ENCODE measurements around the gene MEIS1. TPM values are rescaled to one million over a fixed set of nuclear protein-coding genes. Genes with fewer than 3 reads are reported as not detected.

Gene MEIS1
- total RNA-seq, 1 experiment from 2014 or later: 4.1 TPM

DNA sequence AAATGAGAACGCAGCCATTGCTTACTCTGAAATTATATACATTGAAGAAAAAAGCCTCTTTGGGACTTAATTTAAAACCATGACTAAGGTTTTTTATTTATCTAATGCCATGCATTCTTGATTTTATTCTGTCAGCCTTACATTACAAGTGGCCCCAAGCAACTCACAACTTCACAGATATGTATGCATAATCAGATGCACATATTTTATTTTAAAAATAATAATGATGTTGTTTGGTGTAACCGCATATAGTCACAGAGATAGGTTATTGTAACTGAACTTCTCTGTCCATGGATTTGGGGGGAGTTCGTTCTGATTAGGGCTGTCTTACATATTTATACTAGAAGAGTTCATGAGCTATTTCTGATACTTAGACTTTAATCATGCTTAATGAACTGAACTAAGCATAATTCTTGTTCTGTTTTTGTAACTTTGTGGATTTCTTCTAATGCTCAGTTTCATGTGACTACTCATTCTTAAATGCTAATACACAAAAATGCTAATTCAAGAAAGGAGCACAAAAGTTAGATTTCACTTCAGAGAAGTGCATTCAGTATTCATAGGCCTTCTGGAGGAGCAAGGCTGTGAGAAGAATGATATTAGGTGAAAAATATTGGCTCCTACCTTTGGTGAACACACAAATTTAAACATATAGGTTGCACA, 26.2 kb downstream of the MEIS1 start:
- Histone ChIP-seq H3K4me2 (ENCODE audit: low read length) (no peak overlapping the region), H3K36me3 (ENCODE audit: low read depth, low read length) (no peaks in the 10 kb centered on the region), H2AFZ (ENCODE audit: low read length) (no peak overlapping the region), H3K4me3 (ENCODE audit: low read length) (no peak overlapping the region), H3K27me3 (ENCODE audit: low read length) (no peaks in the 10 kb centered on the region), H3K27ac (ENCODE audit: low read length) (no peak overlapping the region), H3K4me1 (ENCODE audit: insufficient read depth, low read length) (peaks cover 8% of the 10 kb centered on the region), H3K9ac (ENCODE audit: low read length) (no peak overlapping the region), H3F3A (ENCODE audit: low read length, unreplicated experiment) (no peaks in the 10 kb centered on the region), H4K20me1 (ENCODE audit: low read length) (no peaks in the 10 kb centered on the region), H3K79me2 (ENCODE audit: low read length) (no peaks in the 10 kb centered on the region), H3K9me2 (replicated peaks; ENCODE audit: low read length) (no peaks in the 10 kb centered on the region), H3K9me3 (ENCODE audit: low read length) (no peaks in the 10 kb centered on the region)
- TF ChIP-seq EZH2phosphoT487 (IDR thresholded peaks at IDR 0.05; ENCODE audit: borderline replicate concordance, low read length) (no peak), EZH2 (IDR thresholded peaks at IDR 0.05; ENCODE audit: low read length, unreplicated experiment) (no peak)
- TF ChIP-seq, protein P1, sequence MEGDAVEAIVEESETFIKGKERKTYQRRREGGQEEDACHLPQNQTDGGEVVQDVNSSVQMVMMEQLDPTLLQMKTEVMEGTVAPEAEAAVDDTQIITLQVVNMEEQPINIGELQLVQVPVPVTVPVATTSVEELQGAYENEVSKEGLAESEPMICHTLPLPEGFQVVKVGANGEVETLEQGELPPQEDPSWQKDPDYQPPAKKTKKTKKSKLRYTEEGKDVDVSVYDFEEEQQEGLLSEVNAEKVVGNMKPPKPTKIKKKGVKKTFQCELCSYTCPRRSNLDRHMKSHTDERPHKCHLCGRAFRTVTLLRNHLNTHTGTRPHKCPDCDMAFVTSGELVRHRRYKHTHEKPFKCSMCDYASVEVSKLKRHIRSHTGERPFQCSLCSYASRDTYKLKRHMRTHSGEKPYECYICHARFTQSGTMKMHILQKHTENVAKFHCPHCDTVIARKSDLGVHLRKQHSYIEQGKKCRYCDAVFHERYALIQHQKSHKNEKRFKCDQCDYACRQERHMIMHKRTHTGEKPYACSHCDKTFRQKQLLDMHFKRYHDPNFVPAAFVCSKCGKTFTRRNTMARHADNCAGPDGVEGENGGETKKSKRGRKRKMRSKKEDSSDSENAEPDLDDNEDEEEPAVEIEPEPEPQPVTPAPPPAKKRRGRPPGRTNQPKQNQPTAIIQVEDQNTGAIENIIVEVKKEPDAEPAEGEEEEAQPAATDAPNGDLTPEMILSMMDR (conservative IDR thresholded peaks at IDR 0.05; ENCODE audit: low read depth, low read length): no peak
- intact Hi-C loops (cut with micrococcal nuclease): no loop called here
- DNase-seq: no peak
- no TSS peak for BruUV-seq (replicated peaks)
- ChIA-PET CTCF (no interaction called here), POLR2A (ENCODE audit: unreplicated experiment) (no interaction called here)
- ATAC-seq: no peak

DNA sequence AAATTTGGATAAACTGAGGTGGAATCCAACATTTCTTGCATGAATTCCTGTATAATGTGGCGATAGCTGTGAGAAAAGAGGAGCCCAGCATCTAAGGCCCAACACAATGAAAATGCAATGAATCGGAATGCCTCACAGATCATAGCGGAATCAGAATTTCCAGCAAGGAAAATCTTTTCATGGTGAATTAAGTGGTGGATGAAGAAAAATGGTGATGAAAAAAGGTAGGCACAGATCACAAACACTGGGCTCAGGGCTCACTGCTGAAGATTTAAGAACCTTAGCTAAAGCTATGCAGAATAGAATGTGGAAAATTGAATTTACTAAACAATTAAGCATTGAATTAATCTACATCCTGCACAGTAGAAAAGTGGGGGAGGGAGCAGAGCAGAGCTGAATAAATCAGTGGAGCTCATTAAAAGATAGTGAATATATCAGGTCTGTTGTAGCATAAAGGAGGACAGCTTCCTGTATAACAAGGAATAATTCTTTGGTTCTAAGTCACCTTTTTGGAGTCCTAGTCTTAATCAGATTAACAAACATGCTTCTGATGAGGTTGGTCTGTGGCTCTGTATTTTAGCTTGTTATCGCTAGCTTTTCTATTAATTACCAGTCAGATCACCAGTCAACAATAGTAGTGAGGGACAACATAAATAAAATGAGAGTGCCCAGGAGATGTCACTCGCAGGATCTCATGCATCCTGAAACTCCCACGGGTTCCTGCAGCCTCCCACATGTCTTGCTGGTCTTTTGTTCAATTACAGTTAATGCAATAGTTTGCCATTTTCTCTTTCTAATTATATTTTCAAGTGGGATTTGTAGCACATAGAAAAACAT, 27.0 kb downstream of the MEIS1 start:
- intact Hi-C loops (cut with micrococcal nuclease): no loop called here
- H4K20me1 ChIP-seq (ENCODE audit: low read length): no peaks in the 10 kb centered on the region
- H2AFZ ChIP-seq (ENCODE audit: low read length): no peak overlapping the region
- no peaks in the 10 kb centered on the region for H3F3A ChIP-seq (ENCODE audit: low read length, unreplicated experiment)
- ChIA-PET POLR2A (ENCODE audit: unreplicated experiment) (no interaction called here), CTCF (no interaction called here)
- no peak overlapping the region for H3K9ac ChIP-seq (ENCODE audit: low read length)
- H3K4me2 ChIP-seq (ENCODE audit: low read length): no peak overlapping the region
- H3K36me3 ChIP-seq (ENCODE audit: low read depth, low read length): no peaks in the 10 kb centered on the region
- H3K27me3 ChIP-seq (ENCODE audit: low read length): no peaks in the 10 kb centered on the region
- no TSS peak for BruUV-seq (replicated peaks)
- H3K9me3 ChIP-seq (ENCODE audit: low read length): no peaks in the 10 kb centered on the region
- DNase-seq (no peak), ATAC-seq (no peak)
- H3K9me2 ChIP-seq (replicated peaks; ENCODE audit: low read length): no peaks in the 10 kb centered on the region
- no peak overlapping the region for H3K4me3 ChIP-seq (ENCODE audit: low read length)
- TF ChIP-seq, protein P1 (conservative IDR thresholded peaks at IDR 0.05; ENCODE audit: low read depth, low read length): no peak
- TF ChIP-seq EZH2phosphoT487 (IDR thresholded peaks at IDR 0.05; ENCODE audit: borderline replicate concordance, low read length) (no peak), EZH2 (IDR thresholded peaks at IDR 0.05; ENCODE audit: low read length, unreplicated experiment) (no peak)
- peaks cover under 1% of the 10 kb centered on the region for H3K4me1 ChIP-seq (ENCODE audit: insufficient read depth, low read length)
- no peaks in the 10 kb centered on the region for H3K79me2 ChIP-seq (ENCODE audit: low read length)
- no peak overlapping the region for H3K27ac ChIP-seq (ENCODE audit: low read length)

DNA sequence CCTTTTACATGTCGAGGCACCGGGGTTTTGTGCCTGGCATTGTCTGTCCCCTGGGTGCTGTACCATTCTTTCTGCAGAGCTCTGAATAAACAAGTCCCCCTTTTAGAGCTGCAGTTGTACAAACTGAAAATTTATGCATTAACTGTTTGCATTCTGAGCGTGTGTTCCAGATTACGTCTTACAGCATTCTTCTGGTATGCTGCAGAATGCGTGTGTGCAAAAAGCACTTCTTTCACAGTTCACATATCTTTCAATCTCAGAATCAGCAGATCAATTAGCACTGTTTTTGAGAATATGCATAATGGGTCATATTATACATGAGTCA, 27.5 kb downstream of the MEIS1 start:
- CTCF ChIA-PET: no interaction called here
- no peak overlapping the region for H3K9ac ChIP-seq (ENCODE audit: low read length)
- no peaks in the 10 kb centered on the region for H3K9me3 ChIP-seq (ENCODE audit: low read length)
- no TSS peak for BruUV-seq (replicated peaks)
- H4K20me1 ChIP-seq (ENCODE audit: low read length): no peaks in the 10 kb centered on the region
- no peak for ATAC-seq
- no peak overlapping the region for H3K4me3 ChIP-seq (ENCODE audit: low read length)
- no peaks in the 10 kb centered on the region for H3K36me3 ChIP-seq (ENCODE audit: low read depth, low read length)
- no peaks in the 10 kb centered on the region for H3K9me2 ChIP-seq (replicated peaks; ENCODE audit: low read length)
- H3K79me2 ChIP-seq (ENCODE audit: low read length): no peaks in the 10 kb centered on the region
- TF ChIP-seq EZH2 (IDR thresholded peaks at IDR 0.05; ENCODE audit: low read length, unreplicated experiment) (no peak), EZH2phosphoT487 (IDR thresholded peaks at IDR 0.05; ENCODE audit: borderline replicate concordance, low read length) (no peak)
- TF ChIP-seq, protein P1 (conservative IDR thresholded peaks at IDR 0.05; ENCODE audit: low read depth, low read length): no peak
- no peak overlapping the region for H2AFZ ChIP-seq (ENCODE audit: low read length)
- no peak for DNase-seq
- no peaks in the 10 kb centered on the region for H3F3A ChIP-seq (ENCODE audit: low read length, unreplicated experiment)
- POLR2A ChIA-PET (ENCODE audit: unreplicated experiment): no interaction called here
- H3K27ac ChIP-seq (ENCODE audit: low read length): no peak overlapping the region
- intact Hi-C loops (cut with micrococcal nuclease): no loop called here
- H3K4me2 ChIP-seq (ENCODE audit: low read length): no peak overlapping the region
- no peaks in the 10 kb centered on the region for H3K27me3 ChIP-seq (ENCODE audit: low read length)
- H3K4me1 ChIP-seq (ENCODE audit: insufficient read depth, low read length): no peaks in the 10 kb centered on the region
